Pancreas (tissue), 10 donors: ENCODE data around the gene PDIA2. TPM values are rescaled to one million over a fixed set of nuclear protein-coding genes. Genes with fewer than 3 reads are reported as not detected.

Experiments
- ATAC-seq, 4 donors: fragments of 200-7000 bp; cut with Tn5 transposase; one replicate each; pipeline versions ENCODE4 v1.8.0 to v1.9.1; 2020; ENCODE audit warnings: mild to moderate bottlenecking in 4 of 4, moderate library complexity in 4 of 4
- DNase-seq, 6 donors: peaks; one replicate each; pipeline ENCODE4 v3.0.0-alpha.2; 2020
- FAIRE-seq: peaks from 2 replicates; lab custom pipeline; 2012; peaks lifted over from hg19 to GRCh38; lab: Jason Lieb, UNC
- H3K27ac ChIP-seq, 4 donors: fragments of 200-600 bp; sonication (generic); 1 replicate in 3 of 4; 2 replicates in 1 of 4; pipeline versions ENCODE4 v1.5.0 to v1.8.0; 2020
- H3K27me3 ChIP-seq, 4 donors: fragments of 200-600 bp; one replicate each; pipeline ENCODE4 v1.8.0; 2021
- H3K36me3 ChIP-seq, 3 donors: fragments of 200-600 bp; sonication (generic) in 1 of 3; one replicate each; pipeline versions ENCODE4 v1.5.0 to v1.8.0; 2020 to 2021
- H3K4me1 ChIP-seq, 3 donors: fragments of 200-600 bp; one replicate each; pipeline ENCODE4 v1.8.0; 2021
- H3K4me3 ChIP-seq, 4 donors: fragments of 200-600 bp; sonication (generic) in 2 of 4; one replicate each; pipeline versions ENCODE4 v1.5.0 to v1.8.0; 2020 to 2021
- H3K9me3 ChIP-seq, 4 donors: fragments of 200-600 bp; one replicate each; pipeline ENCODE4 v1.8.0; 2021
- CTCF ChIP-seq, 4 donors: fragments of 200-600 bp; sonication (generic) in 3 of 4; IDR thresholded peaks; one replicate each; pipeline versions ENCODE4 v1.5.0 to v1.8.0; 2021; ENCODE audit warnings: antibody characterized with exemption in 4 of 4
- WGBS, 2 donors: extraction: QIAGEN DNeasy Blood & Tissue Kit; methylation state at CpG; one replicate each; pipeline ENCODE4 v1.1.7; 2013; 5-methylcytosine and 5-hydroxymethylcytosine counted together
- intact Hi-C, 3 donors: fragments of 100-400 bp; cut with DNase I; formaldehyde crosslinking; loops; one replicate each; pipeline versions ENCODE4 v1.11.1 to v1.14.2; 2022
- polyA plus RNA-seq, 2 donors: library from polyadenylated mRNA; stranded (reverse); fragments of 200-250 nt; gene quantifications; one replicate each; pipeline ENCODE4 v1.2.3, GENCODE V29; 2013
- total RNA-seq, 6 donors: library from RNA; stranded (reverse); fragmentation: NEBNext Ultra II Directional in 4 of 6; extraction: Animal tissue kit (Norgen Biotek cat#: 25700) in 4 of 6; gene quantifications; one replicate each; pipeline versions ENCODE4 v1.2.1 to v1.2.4, GENCODE V29; 2021 to 2023
- donor health status: healthy with polysubstance abuse.
- donor health status: DM: no; HTN: no; CAD: no; lungs with moderate emphysema.
- donor health status: DM: no; HTN: no; CAD: no.
- donor health status: control.
- donor health status: control.
- donor health status: Bipolar disorder and iron deficiency.
- donor health status: DM: yes; HTN: yes; CAD: no.
- donor health status: DM: no; HTN: no; CAD: no.
- donor health status: DM: no; HTN: no; CAD: no.
- donor health status: DM: yes; HTN: yes; CAD: no.

Gene PDIA2
- total and polyA plus RNA-seq, 8 donors = 13.0 to 3,084 (median 1,145) TPM

GRCh38 chr16:289395-289997 is 6.5 kb downstream of the PDIA2 start:
- ATAC-seq = peak in 3 of 4 donors; percentile 7 to 57 (median 23)
- WGBS, 2 donors = 69 to 79% methylated on average over 22 of the region's 22 CpGs
- no peak for FAIRE-seq
- Histone ChIP-seq H3K27ac (no peak overlapping the region), H3K36me3 (peaks cover 0 to 14% (median 0%) of the 10 kb centered on the region in 3 donors), H3K4me3 (no peak overlapping the region), H3K27me3 (no peaks in the 10 kb centered on the region), H3K4me1 (no peaks in the 10 kb centered on the region), H3K9me3 (no peaks in the 10 kb centered on the region)
- no peak for TF ChIP-seq CTCF (IDR thresholded peaks at IDR 0.05)
- DNase-seq = peak in 4 of 6 donors; percentile 50 to 78 (median 60)
- intact Hi-C loops = no loop called here

GRCh38 chr16:290015-290680 is 7.2 kb downstream of the PDIA2 start:
- Histone ChIP-seq H3K4me3 (no peak overlapping the region), H3K36me3 (peaks cover 0 to 14% (median 0%) of the 10 kb centered on the region in 3 donors), H3K9me3 (no peaks in the 10 kb centered on the region), H3K4me1 (no peaks in the 10 kb centered on the region), H3K27me3 (no peaks in the 10 kb centered on the region), H3K27ac (no peak overlapping the region)
- 54 to 66% methylated on average over 25 of the region's 25 CpGs for WGBS, 2 donors
- FAIRE-seq = no peak
- ATAC-seq = peak in 3 of 4 donors; percentile 33 to 60 (median 38)
- peak in 4 of 6 donors; percentile 67 to 83 (median 70) for DNase-seq
- no peak for TF ChIP-seq CTCF (IDR thresholded peaks at IDR 0.05)
- intact Hi-C loops = no loop called here

GRCh38 chr16:290681-291405 is 7.9 kb downstream of the PDIA2 start:
- intact Hi-C loops = no loop called here
- no peak for TF ChIP-seq CTCF (IDR thresholded peaks at IDR 0.05)
- DNase-seq = peak in 3 of 6 donors; percentile 39 to 83 (median 49)
- Histone ChIP-seq H3K4me3 (no peak overlapping the region), H3K4me1 (no peaks in the 10 kb centered on the region), H3K27me3 (no peaks in the 10 kb centered on the region), H3K9me3 (no peaks in the 10 kb centered on the region), H3K27ac (no peak overlapping the region), H3K36me3 (peaks cover 0 to 14% (median 0%) of the 10 kb centered on the region in 3 donors)
- ATAC-seq = peak in 2 of 4 donors; percentile 3 to 4
- FAIRE-seq = no peak
- 84 to 86% methylated on average over 50 of the region's 50 CpGs for WGBS, 2 donors

- no peak for TF ChIP-seq CTCF (IDR thresholded peaks at IDR 0.05)
- FAIRE-seq (no peak), ATAC-seq (no peak), DNase-seq (peak in 1 of 6 donors; percentile 25)
- peaks cover 0 to 14% (median 0%) of the 10 kb centered on the region in 3 donors for H3K36me3 ChIP-seq
- no peaks in the 10 kb centered on the region for H3K27me3 ChIP-seq
- no peak overlapping the region for H3K27ac ChIP-seq
- 78 to 80% methylated on average over 17 of the region's 17 CpGs for WGBS, 2 donors
- H3K9me3 ChIP-seq = no peaks in the 10 kb centered on the region
- H3K4me1 ChIP-seq = no peaks in the 10 kb centered on the region
- intact Hi-C loops = no loop called here
- H3K4me3 ChIP-seq = no peak overlapping the region
Measured at GRCh38 chr16:291539-291938, 8.6 kb downstream of the PDIA2 start.
